SIG-M5 (cell line): ENCODE data around the gene ERC2.

Experiments used
- DNase-seq: peaks from one replicate; lab custom pipeline; 2025; lab: John Stamatoyannopoulos, UW

The ERC2 gene

GRCh38 chr3:55490276-55490913 is 977.9 kb downstream of the ERC2 start:
- DNase-seq = no peak

GRCh38 chr3:55489798-55490132 is 978.5 kb downstream of the ERC2 start:
- DNase-seq = no peak

DNA sequence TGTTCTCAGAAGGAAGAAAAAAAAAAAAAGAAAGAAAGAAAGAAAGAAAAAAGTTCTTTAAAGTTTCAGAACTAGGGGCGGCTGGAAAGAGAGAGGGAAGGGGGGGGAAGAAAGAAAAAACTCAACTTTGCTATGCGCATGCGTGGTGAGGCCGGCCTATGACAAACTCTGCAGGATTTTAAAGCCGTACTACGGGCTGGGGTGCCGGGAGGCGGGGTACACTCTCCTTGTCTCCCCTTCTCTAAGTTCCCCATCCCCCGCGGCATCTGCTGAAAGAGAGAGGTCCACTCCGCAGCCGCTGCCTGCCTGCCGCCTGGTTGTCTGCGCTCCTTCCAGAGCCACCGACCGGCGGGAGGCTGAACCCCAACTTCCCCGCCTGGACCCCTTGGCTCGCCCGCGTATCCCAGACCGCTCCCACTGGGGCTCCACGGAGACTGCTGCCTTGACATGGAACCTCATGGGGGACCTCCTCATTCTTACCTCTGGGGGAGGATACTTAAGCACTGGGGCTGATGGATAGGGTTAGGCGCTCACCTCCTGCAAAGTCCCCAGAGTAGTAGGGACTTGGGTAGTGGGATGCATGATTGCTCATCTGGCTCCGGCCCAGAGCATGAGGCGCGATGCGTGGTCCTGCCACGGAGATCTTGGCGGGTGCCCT is 979.7 kb downstream of the ERC2 start:
- no peak for DNase-seq

- DNase-seq = no peak
Measured at GRCh38 chr3:55487381-55488241, 980.7 kb downstream of the ERC2 start.

GRCh38 chr3:55486857-55487380 is 981.3 kb downstream of the ERC2 start, which contains the start of gene WNT5A:
TSS of gene WNT5A (minus strand) at chr3:55487306. CDS start at chr3:55486985, 321 bp downstream.
- DNase-seq = no peak

GRCh38 chr3:55486101-55486856 is 982.0 kb downstream of the ERC2 start:
- DNase-seq = no peak

- no peak for DNase-seq
Measured at GRCh38 chr3:55484801-55485791, 983.2 kb downstream of the ERC2 start.

DNA sequence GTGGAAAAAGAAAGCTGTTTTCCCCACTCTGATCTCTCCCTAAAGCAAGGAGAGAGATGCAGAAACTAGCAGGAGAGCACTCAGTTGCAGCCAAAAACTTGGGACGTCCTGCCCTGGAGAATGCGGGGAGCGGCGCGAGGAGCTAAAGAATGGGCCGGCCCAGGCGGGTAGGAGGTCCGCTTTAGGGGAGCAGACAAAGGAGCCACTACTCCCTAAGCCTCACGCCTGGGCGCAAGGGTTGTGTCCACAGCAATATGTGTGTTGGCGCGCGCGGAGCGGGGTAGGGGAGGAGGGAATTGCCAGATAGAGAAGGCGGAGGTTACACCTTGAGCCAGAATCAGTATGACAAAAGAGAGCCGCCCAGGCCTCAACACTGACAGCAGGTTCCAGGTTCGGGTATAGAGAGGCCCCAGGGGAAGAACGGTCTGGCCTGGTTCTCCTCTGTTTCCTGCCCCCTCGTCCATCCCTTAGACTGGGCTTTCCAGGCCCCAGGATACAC is 984.0 kb downstream of the ERC2 start:
- no peak for DNase-seq

- DNase-seq = no peak
Measured at GRCh38 chr3:55483196-55484095, 984.8 kb downstream of the ERC2 start.

DNA sequence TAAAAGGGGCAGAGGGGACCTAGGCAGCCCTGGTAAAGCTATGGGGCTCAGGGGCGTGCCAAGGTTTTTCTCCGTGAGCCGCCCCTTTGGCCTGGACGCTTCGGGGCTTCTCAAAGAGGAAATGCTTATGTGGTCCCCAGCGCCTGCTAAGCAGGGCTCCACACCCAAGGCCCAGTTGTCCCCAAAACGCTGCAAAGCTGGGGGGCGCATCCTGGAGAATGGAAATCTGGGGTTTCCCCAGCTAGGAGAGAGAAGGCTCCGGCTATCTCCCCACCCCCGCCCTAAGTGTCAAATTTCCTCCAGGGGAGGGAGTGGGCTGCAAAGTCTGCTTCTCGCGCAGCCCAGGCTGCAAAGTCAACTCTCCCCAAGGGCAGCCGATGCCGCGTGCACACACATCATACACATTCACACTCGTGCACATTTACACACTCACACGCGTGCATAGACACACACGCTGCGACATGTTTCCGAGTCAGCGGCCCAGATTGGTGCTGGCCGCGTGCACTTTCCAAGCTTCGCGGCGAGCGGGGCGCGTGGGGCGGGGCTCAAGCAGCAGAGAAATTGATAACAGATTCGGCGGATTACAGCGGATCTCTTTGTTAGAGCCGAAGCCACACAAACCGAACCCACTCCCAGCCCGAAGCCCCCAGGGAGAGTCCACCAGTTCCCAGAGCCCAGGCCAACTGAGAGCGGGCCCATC is 985.6 kb downstream of the ERC2 start:
- DNase-seq = no peak

DNA sequence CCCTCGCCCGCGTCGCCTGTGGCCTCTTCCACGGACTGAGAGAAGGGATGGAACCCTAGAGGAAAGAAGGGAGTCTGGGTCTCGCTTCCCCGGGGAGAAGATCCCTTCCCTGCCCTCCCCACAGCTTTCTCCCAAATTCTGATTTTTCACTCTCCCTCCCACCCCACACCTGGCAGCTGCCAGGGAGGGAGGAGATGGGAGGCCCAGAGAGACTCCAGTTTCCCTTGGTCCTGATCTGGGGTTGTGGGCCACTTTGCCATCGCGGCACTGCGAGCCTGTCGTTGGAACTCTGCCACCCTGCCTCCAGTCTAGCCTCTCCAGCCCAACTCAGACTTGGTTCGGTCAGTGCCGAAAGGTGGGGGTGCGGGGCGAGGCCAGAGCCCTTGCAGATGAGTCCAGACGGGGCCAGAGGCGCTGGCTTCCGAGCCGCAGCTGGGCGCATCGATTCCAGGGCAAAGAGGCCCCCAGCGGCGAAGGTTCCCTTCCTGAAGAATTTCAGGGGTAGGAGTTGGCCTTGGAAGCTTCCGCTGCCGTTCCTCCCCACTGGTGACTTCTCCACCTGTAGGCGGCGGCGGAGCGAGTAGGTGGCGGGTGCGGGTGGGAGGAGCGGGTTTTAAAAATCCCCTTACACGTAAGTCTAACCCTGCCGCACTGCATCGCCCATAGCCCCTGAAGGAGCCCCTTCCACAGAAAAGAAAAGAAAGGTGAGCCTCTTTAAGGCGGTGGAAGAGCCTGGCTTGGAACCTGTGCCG is 986.3 kb downstream of the ERC2 start:
- no peak for DNase-seq

- no peak for DNase-seq
Measured at GRCh38 chr3:55480911-55481743, 987.1 kb downstream of the ERC2 start.

GRCh38 chr3:55477306-55478303 is 990.7 kb downstream of the ERC2 start:
- no peak for DNase-seq

DNA sequence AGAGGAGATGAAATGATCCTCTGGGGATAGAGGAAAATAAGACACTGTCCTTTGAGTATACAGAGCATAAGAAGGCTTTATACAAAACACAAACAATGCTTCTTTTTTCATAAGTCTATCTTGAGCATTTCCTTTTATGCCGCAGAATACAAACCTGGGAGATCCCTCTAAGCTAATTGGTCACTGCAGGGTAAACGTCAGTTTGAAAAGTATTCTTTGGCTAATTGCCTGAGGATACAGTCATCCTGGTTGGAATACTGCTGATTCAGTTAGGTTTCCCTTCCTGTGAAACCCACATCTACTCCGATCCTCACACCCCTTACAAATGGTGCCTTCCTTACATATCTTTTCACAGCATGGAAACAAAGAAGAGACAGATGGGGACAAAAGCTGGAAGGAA is 991.8 kb downstream of the ERC2 start:
- no peak for DNase-seq

GRCh38 chr3:55474213-55474632 is 994.0 kb downstream of the ERC2 start:
- no peak for DNase-seq

GRCh38 chr3:55473788-55474187 is 994.5 kb downstream of the ERC2 start:
- DNase-seq = no peak
